GM19467 (cell line): Measurements from ENCODE around the gene DELE1.

Experiments used
- ATAC-seq: cut with Tn5 transposase; IDR thresholded peaks from one replicate; pipeline ENCODE4 v1.9.1; 2021; ENCODE audit warnings: mild to moderate bottlenecking, moderate library complexity; ENCODE audit not compliant: unreplicated experiment

DELE1 gene

GRCh38 chr5:141920771-141921170, 2.9 kb upstream of the DELE1 start:
- ATAC-seq: no peak

- peak; percentile 9 for ATAC-seq
These were observed 734 bp upstream of the DELE1 start for GRCh38 chr5:141922827-141923447.

- ATAC-seq: no peak
These were observed 2.8 kb downstream of the DELE1 start for GRCh38 chr5:141926434-141926833.

- ATAC-seq: no peak
These were observed 4.4 kb downstream of the DELE1 start for GRCh38 chr5:141928051-141928450.

- no peak for ATAC-seq
These were observed 5.9 kb downstream of the DELE1 start for GRCh38 chr5:141929398-141930058.

GRCh38 chr5:141931694-141932093, 8.0 kb downstream of the DELE1 start:
- ATAC-seq: no peak

GRCh38 chr5:141933151-141933550, 9.5 kb downstream of the DELE1 start:
- ATAC-seq: no peak

- ATAC-seq: no peak
These were observed 10.6 kb downstream of the DELE1 start for GRCh38 chr5:141934099-141934844.

GRCh38 chr5:141935538-141935937, 11.9 kb downstream of the DELE1 start:
- ATAC-seq: no peak

- no peak for ATAC-seq
These were observed 17.1 kb downstream of the DELE1 start for GRCh38 chr5:141940695-141941271.

- no peak for ATAC-seq
These were observed 17.6 kb downstream of the DELE1 start for GRCh38 chr5:141941307-141941706.

- ATAC-seq: no peak
These were observed 18.1 kb downstream of the DELE1 start for GRCh38 chr5:141941779-141942178.

GRCh38 chr5:141942185-141942857, 18.6 kb downstream of the DELE1 start:
- no peak for ATAC-seq

GRCh38 chr5:141944076-141944475, 20.4 kb downstream of the DELE1 start:
- no peak for ATAC-seq

- ATAC-seq: no peak
These were observed 21.9 kb downstream of the DELE1 start for GRCh38 chr5:141945511-141946051.

- no peak for ATAC-seq
These were observed 23.6 kb downstream of the DELE1 start for GRCh38 chr5:141947316-141947715.

GRCh38 chr5:141948812-141949211, 25.1 kb downstream of the DELE1 start:
- ATAC-seq: no peak

- no peak for ATAC-seq
These were observed 25.8 kb downstream of the DELE1 start for GRCh38 chr5:141949511-141949910.

GRCh38 chr5:141950207-141951005, 26.7 kb downstream of the DELE1 start:
- no peak for ATAC-seq

- peak; percentile 73 for ATAC-seq
These were observed 27.7 kb downstream of the DELE1 start for GRCh38 chr5:141951332-141951781.
